Chondrocyte (in vitro differentiated cells): ENCODE results near the gene DENND4A. TPM values are rescaled to one million over a fixed set of nuclear protein-coding genes. Genes with fewer than 3 reads are reported as not detected.

Experiments used
- DNase-seq: peaks from one replicate; pipeline ENCODE4 v3.0.0; 2021; ENCODE audit warnings: mixed read lengths, low spot score
- H3K27ac Mint-ChIP-seq: one replicate; pipeline ENCODE4 v1.8.0; 2021; ENCODE audit warnings: mild to moderate bottlenecking, moderate library complexity, mixed read lengths; ENCODE audit not compliant: unreplicated experiment
- H3K27me3 Mint-ChIP-seq: 2 replicates; pipeline ENCODE4 v1.8.0; 2021; ENCODE audit warnings: low read depth, mixed read lengths
- H3K36me3 Mint-ChIP-seq: 2 replicates; pipeline ENCODE4 v1.8.0; 2021; ENCODE audit warnings: low read depth, mixed read lengths
- H3K4me1 Mint-ChIP-seq: 2 replicates; pipeline ENCODE4 v1.8.0; 2021; ENCODE audit warnings: low read depth, mild to moderate bottlenecking, mixed read lengths
- H3K4me3 Mint-ChIP-seq: one replicate; pipeline ENCODE4 v1.8.0; 2021; ENCODE audit warnings: mild to moderate bottlenecking, moderate library complexity, mixed read lengths; ENCODE audit not compliant: unreplicated experiment
- H3K9me3 Mint-ChIP-seq: 2 replicates; pipeline ENCODE4 v1.8.0; 2021; ENCODE audit warnings: low read depth, mixed read lengths
- CTCF ChIP-seq: fragments of 200-600 bp; sonication (generic); IDR thresholded peaks from 2 replicates; pipeline ENCODE4 v1.5.0; 2021; ENCODE audit warnings: antibody characterized with exemption, mild to moderate bottlenecking, moderate library complexity
- total RNA-seq: library from RNA; stranded (reverse); gene quantifications from 3 replicates; pipeline ENCODE4 v1.2.1, GENCODE V29; 2021

The DENND4A gene
- total RNA-seq, 1 donor from 2014 or later, result 9.7 TPM

- TF ChIP-seq CTCF, result no peak
These were observed 19.2 kb downstream of the DENND4A start for GRCh38 chr15:65772930-65773329.

GRCh38 chr15:65771870-65772269 is 20.2 kb downstream of the DENND4A start:
- no peak overlapping the region for H3K27ac Mint-ChIP-seq
- no peaks in the 10 kb centered on the region for H3K9me3 Mint-ChIP-seq
- peaks cover 4% of the 10 kb centered on the region for H3K4me1 Mint-ChIP-seq
- no peak for TF ChIP-seq CTCF
- no peak overlapping the region for H3K4me3 Mint-ChIP-seq
- H3K36me3 Mint-ChIP-seq, result no peaks in the 10 kb centered on the region
- no peaks in the 10 kb centered on the region for H3K27me3 Mint-ChIP-seq
- no peak for DNase-seq

More at GRCh38 chr15:65772930-65773329, 19.2 kb downstream of the DENND4A start:
- Mint-ChIP-seq H3K4me3 (no peak overlapping the region), H3K27ac (no peak overlapping the region), H3K4me1 (no peaks in the 10 kb centered on the region), H3K36me3 (no peaks in the 10 kb centered on the region), H3K9me3 (no peaks in the 10 kb centered on the region), H3K27me3 (no peaks in the 10 kb centered on the region)
- DNase-seq, result no peak

DNA sequence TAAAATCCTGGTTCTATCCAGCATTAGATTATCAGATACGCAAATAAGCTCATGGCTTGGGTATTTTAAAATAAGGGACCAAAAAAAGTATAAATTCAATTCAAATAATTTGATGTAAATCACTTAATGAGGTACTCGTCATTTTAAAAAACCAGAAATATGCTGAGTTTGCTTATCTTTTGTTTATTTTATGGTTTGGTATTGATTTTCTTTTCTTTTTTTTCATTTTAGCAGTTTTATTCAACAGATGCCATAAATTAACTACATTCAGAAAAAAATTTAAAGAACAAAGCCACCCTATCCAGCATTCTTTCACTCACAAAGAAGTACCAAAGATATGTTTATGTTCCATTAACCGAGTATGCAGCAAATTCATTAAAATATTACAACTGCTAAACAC is 22.6 kb downstream of the DENND4A start:
- H3K27me3 Mint-ChIP-seq, result no peaks in the 10 kb centered on the region
- H3K36me3 Mint-ChIP-seq, result no peaks in the 10 kb centered on the region
- peaks cover 5% of the 10 kb centered on the region for H3K4me1 Mint-ChIP-seq
- TF ChIP-seq CTCF, result no peak
- H3K27ac Mint-ChIP-seq, result no peak overlapping the region
- no peak for DNase-seq
- no peak overlapping the region for H3K4me3 Mint-ChIP-seq
- no peaks in the 10 kb centered on the region for H3K9me3 Mint-ChIP-seq

DNA sequence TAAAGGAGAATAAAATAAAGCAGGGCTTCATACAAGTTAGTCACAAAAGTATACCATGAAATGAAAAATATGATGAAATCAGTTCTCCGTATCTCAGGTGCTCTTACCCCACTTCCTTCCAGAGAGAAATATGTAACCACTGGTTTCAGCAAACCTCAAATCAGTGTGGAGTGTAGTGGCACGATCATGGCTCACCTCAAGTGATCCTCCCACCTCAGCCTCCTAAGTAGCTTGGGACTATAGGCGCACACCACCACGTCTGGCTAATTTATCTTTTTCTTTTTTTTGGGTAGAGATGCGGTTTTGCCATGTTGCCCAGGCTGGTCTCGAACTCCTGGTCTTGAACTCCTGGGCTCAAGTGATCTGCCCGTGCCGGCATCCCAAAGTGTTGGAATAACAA is 24.2 kb downstream of the DENND4A start:
- DNase-seq, result no peak
- Mint-ChIP-seq H3K9me3 (no peaks in the 10 kb centered on the region), H3K4me1 (peaks cover 13% of the 10 kb centered on the region), H3K27ac (no peak overlapping the region), H3K4me3 (no peak overlapping the region), H3K36me3 (no peaks in the 10 kb centered on the region), H3K27me3 (no peaks in the 10 kb centered on the region)
- TF ChIP-seq CTCF, result no peak

- H3K27me3 Mint-ChIP-seq, result no peaks in the 10 kb centered on the region
- no peaks in the 10 kb centered on the region for H3K9me3 Mint-ChIP-seq
- no peak for TF ChIP-seq CTCF
- no peak overlapping the region for H3K4me3 Mint-ChIP-seq
- no peak for DNase-seq
- no peak overlapping the region for H3K27ac Mint-ChIP-seq
- peaks cover 13% of the 10 kb centered on the region for H3K4me1 Mint-ChIP-seq
- H3K36me3 Mint-ChIP-seq, result no peaks in the 10 kb centered on the region
These were observed 24.9 kb downstream of the DENND4A start for GRCh38 chr15:65767264-65767595.
